K562 (cell line): ENCODE data around the gene BET1L. TPM values are rescaled to one million over a fixed set of nuclear protein-coding genes. Genes with fewer than 3 reads are reported as not detected.

Experiments used
- CHD1 ChIP-seq: fragments of 200-600 bp; sonication (generic); IDR thresholded peaks from one replicate; pipeline ENCODE4 v1.6.1; 2012; ENCODE audit warnings: mild to moderate bottlenecking, moderate library complexity, low read length, inconsistent platforms
- COPS2 ChIP-seq: fragments of 450-650 bp; conservative IDR thresholded peaks from 2 replicates; pipeline ENCODE4 v1.6.1; 2016; ENCODE audit warnings: mild to moderate bottlenecking, moderate library complexity
- HDAC6 ChIP-seq: IDR thresholded peaks from 2 replicates; pipeline ENCODE4 v1.6.1; 2012; ENCODE audit warnings: low read depth, mild to moderate bottlenecking, control low read depth, inconsistent platforms, low read length, moderate library complexity
- HNRNPUL1 ChIP-seq: fragments of 200-400 bp; formaldehyde crosslinking; IDR thresholded peaks from 2 replicates; pipeline ENCODE4 v1.6.1; 2017; ENCODE audit warnings: low read length
- IFI16 ChIP-seq: fragments of 250-450 bp; sonication (Bioruptor Pico); IDR thresholded peaks from 2 replicates; pipeline ENCODE4 v2.1.2; 2022; ENCODE audit warnings: mild to moderate bottlenecking, inconsistent platforms
- KAT7 ChIP-seq: sonication (generic); formaldehyde crosslinking; IDR thresholded peaks from 2 replicates; pipeline ENCODE4 v1.8.0; 2022; ENCODE audit warnings: missing genetic modification reagents, mild to moderate bottlenecking, borderline replicate concordance
- MCM3 ChIP-seq: fragments of 450-650 bp; IDR thresholded peaks from 2 replicates; pipeline ENCODE4 v1.6.1; 2016
- NCOA1 ChIP-seq: fragments of 450-650 bp; IDR thresholded peaks from 2 replicates; pipeline ENCODE4 v1.6.1; 2016; ENCODE audit warnings: low read depth
- RUNX1 ChIP-seq: sonication (generic); IDR thresholded peaks from 2 replicates; pipeline ENCODE4 v1.6.1; 2016; ENCODE audit warnings: antibody characterized with exemption, low read depth
- SMAD1 ChIP-seq: fragments of 150-350 bp; IDR thresholded peaks from 2 replicates; pipeline ENCODE4 v1.6.1; 2014; ENCODE audit warnings: low read length, low read depth; ENCODE audit not compliant: partially characterized antibody
- STAT6 ChIP-seq: sonication (generic); formaldehyde crosslinking; IDR thresholded peaks from 2 replicates; pipeline ENCODE4 v1.8.1; 2023; ENCODE audit warnings: mild to moderate bottlenecking, missing genetic modification reagents
- ZNF431 ChIP-seq: sonication (generic); formaldehyde crosslinking; IDR thresholded peaks from 2 replicates; pipeline ENCODE4 v1.8.0; 2022; ENCODE audit warnings: mild to moderate bottlenecking, missing genetic modification reagents
- ZNF561 ChIP-seq: fragments of 450-650 bp; formaldehyde crosslinking; conservative IDR thresholded peaks from 2 replicates; pipeline ENCODE4 v1.4.0; 2020; ENCODE audit warnings: mild to moderate bottlenecking, moderate library complexity
- ZNF717 ChIP-seq: fragments of 250-450 bp; sonication (Bioruptor Pico); IDR thresholded peaks from 2 replicates; pipeline ENCODE4 v1.5.0; 2021
- polyA plus RNA-seq, 8 experiments: library from polyadenylated mRNA; depleted of rRNA in 4 of 8; stranded (reverse) in 5 of 8; unstranded in 3 of 8; fragments of >200 nt; fragmentation: Nextera tagmentation in 2 of 8; fragmentation: Illumina TruSeq in 1 of 8; extraction: Ambion mirVana in 2 of 8; extraction: Trizol in 1 of 8; gene quantifications; 2 replicates each; pipeline versions ENCODE4 v1.2.1 to v1.2.3, GENCODE V29; 2011 to 2014; ENCODE audit warnings: inconsistent platforms in 1 of 8, missing spikeins in 1 of 8
- total RNA-seq, 7 experiments: library from RNA; depleted of rRNA in 6 of 7; stranded (reverse); fragments of >200 nt in 6 of 7; fragmentation: Illumina TruSeq in 2 of 7; extraction: Trizol in 2 of 7; gene quantifications; 2 replicates each; pipeline versions ENCODE4 v1.2.1 to v1.2.3, GENCODE V29; 2011 to 2021; ENCODE audit warnings: low replicate concordance in 1 of 7
- TF ChIP-seq, protein P1 (sequence below): fragments of 450-650 bp; IDR thresholded peaks from 2 replicates; pipeline ENCODE4 v1.7.0; 2016; ENCODE audit warnings: borderline replicate concordance
- TF ChIP-seq, protein P2 (sequence below): sonication (generic); formaldehyde crosslinking; IDR thresholded peaks from 2 replicates; pipeline ENCODE4 v1.8.0; 2022; ENCODE audit warnings: missing genetic modification reagents, mild to moderate bottlenecking, borderline replicate concordance
- TF ChIP-seq, protein P3 (sequence below): fragments of 250-450 bp; sonication (Bioruptor Pico); IDR thresholded peaks from 2 replicates; pipeline ENCODE4 v1.8.0; 2021; ENCODE audit warnings: moderate library complexity, mild to moderate bottlenecking, inconsistent platforms
- TF ChIP-seq, protein P4 (sequence below): fragments of 250-450 bp; sonication (Bioruptor Pico); IDR thresholded peaks from 2 replicates; pipeline ENCODE4 v1.8.0; 2022; ENCODE audit warnings: inconsistent platforms

BET1L gene
- total and polyA plus RNA-seq, 9 of the 15 experiments (the other 6 are each of a cell fraction or from before 2014, with no cell fraction given): 9.9 to 69.1 (median 19.9) TPM

DNA sequence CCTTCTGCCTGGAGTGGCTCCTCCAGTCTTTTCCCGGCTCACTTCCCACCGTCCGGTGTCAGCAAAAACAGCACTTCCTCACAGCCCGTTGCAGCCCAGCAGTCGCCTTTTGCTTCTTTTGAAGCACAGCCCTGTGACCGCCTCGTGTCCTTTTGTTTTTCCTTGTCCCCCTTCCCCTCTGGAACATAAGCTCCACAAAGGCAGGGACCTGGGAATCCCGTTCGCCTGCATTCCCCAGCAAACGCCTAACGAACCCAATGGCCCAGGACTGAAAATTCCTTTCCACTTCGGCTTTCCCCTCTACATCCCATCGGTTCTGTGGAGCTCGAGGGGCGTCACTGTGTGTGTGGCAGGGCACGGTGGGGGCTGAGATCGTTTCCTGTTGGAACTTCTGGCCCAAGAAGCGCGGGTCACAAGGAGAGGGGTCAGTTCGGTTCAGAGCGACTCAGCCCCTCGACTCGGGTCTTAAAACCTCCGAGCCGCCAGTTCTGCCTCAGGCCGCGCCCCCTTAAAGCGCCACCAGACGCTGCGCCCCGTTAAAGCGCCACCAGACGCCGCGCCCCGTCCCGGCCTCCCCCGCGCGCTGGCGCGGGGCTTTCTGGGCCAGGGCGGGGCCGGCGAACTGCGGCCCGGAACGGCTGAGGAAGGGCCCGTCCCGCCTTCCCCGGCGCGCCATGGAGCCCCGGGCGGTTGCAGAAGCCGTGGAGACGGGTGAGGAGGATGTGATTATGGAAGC, 1.1 kb upstream of the BET1L start (continued):
- TF ChIP-seq, protein P1, sequence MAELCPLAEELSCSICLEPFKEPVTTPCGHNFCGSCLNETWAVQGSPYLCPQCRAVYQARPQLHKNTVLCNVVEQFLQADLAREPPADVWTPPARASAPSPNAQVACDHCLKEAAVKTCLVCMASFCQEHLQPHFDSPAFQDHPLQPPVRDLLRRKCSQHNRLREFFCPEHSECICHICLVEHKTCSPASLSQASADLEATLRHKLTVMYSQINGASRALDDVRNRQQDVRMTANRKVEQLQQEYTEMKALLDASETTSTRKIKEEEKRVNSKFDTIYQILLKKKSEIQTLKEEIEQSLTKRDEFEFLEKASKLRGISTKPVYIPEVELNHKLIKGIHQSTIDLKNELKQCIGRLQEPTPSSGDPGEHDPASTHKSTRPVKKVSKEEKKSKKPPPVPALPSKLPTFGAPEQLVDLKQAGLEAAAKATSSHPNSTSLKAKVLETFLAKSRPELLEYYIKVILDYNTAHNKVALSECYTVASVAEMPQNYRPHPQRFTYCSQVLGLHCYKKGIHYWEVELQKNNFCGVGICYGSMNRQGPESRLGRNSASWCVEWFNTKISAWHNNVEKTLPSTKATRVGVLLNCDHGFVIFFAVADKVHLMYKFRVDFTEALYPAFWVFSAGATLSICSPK: no peak
- TF ChIP-seq RUNX1: no peak
- no peak for TF ChIP-seq ZNF431
- TF ChIP-seq STAT6: no peak
- TF ChIP-seq NCOA1: no peak
- TF ChIP-seq MCM3: no peak
- TF ChIP-seq, protein P2, sequence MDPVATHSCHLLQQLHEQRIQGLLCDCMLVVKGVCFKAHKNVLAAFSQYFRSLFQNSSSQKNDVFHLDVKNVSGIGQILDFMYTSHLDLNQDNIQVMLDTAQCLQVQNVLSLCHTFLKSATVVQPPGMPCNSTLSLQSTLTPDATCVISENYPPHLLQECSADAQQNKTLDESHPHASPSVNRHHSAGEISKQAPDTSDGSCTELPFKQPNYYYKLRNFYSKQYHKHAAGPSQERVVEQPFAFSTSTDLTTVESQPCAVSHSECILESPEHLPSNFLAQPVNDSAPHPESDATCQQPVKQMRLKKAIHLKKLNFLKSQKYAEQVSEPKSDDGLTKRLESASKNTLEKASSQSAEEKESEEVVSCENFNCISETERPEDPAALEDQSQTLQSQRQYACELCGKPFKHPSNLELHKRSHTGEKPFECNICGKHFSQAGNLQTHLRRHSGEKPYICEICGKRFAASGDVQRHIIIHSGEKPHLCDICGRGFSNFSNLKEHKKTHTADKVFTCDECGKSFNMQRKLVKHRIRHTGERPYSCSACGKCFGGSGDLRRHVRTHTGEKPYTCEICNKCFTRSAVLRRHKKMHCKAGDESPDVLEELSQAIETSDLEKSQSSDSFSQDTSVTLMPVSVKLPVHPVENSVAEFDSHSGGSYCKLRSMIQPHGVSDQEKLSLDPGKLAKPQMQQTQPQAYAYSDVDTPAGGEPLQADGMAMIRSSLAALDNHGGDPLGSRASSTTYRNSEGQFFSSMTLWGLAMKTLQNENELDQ (CRISPR knock-in tag): no peak
- peak; percentile 40 for TF ChIP-seq SMAD1
- no peak for TF ChIP-seq KAT7
- no peak for TF ChIP-seq ZNF717 (CRISPR knock-in tag)
- peak; percentile 97 for TF ChIP-seq CHD1
- TF ChIP-seq, protein P3, sequence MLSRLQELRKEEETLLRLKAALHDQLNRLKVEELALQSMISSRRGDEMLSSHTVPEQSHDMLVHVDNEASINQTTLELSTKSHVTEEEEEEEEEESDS (CRISPR knock-in tag): no peak
- TF ChIP-seq IFI16 (CRISPR knock-in tag): no peak
- no peak for TF ChIP-seq HDAC6
- no peak for TF ChIP-seq ZNF561 (CRISPR knock-in tag)
- TF ChIP-seq COPS2: no peak
- no peak for TF ChIP-seq HNRNPUL1
- TF ChIP-seq, protein P4, sequence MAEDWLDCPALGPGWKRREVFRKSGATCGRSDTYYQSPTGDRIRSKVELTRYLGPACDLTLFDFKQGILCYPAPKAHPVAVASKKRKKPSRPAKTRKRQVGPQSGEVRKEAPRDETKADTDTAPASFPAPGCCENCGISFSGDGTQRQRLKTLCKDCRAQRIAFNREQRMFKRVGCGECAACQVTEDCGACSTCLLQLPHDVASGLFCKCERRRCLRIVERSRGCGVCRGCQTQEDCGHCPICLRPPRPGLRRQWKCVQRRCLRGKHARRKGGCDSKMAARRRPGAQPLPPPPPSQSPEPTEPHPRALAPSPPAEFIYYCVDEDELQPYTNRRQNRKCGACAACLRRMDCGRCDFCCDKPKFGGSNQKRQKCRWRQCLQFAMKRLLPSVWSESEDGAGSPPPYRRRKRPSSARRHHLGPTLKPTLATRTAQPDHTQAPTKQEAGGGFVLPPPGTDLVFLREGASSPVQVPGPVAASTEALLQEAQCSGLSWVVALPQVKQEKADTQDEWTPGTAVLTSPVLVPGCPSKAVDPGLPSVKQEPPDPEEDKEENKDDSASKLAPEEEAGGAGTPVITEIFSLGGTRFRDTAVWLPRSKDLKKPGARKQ (CRISPR knock-in tag): no peak
